GOT3 (cell line): Measurements from ENCODE around the gene CEP97.

Source experiments
- DNase-seq: peaks from one replicate; lab custom pipeline; 2025; ENCODE audit warnings: mixed read lengths; lab: John Stamatoyannopoulos, UW

The CEP97 gene

GRCh38 chr3:101813817-101814440, 89.5 kb downstream of the CEP97 start:
- DNase-seq, result no peak

- no peak for DNase-seq
Observed at GRCh38 chr3:101814835-101815234, 90.4 kb downstream of the CEP97 start.

- DNase-seq, result no peak
Observed at GRCh38 chr3:101816215-101817149, 92.1 kb downstream of the CEP97 start.

GRCh38 chr3:101817992-101818391, 93.6 kb downstream of the CEP97 start:
- no peak for DNase-seq

- no peak for DNase-seq
Observed at GRCh38 chr3:101819649-101820206, 95.3 kb downstream of the CEP97 start.
